Right cardiac atrium (tissue), 5 donors: ENCODE data around the gene PARP3. TPM values are rescaled to one million over a fixed set of nuclear protein-coding genes. Genes with fewer than 3 reads are reported as not detected.
A peak's percentile ranks its signal among the peaks of the same experiment; 100 is the strongest.
"Not testable (repeated sequence)": the region's sequence is repeated elsewhere in the genome, so short reads cannot be mapped to it uniquely, and the experiment has no call there.

Experiments
- ATAC-seq, 2 donors: fragments of 200-7000 bp; cut with Tn5 transposase; one replicate each; pipeline versions ENCODE4 v1.8.0 to v1.9.1; 2020; ENCODE audit warnings: moderate library complexity in 2 of 2, mild to moderate bottlenecking in 1 of 2
- DNase-seq, 3 donors: peaks; one replicate each; pipeline ENCODE4 v3.0.0-alpha.2; 2020
- H3K27ac ChIP-seq: one replicate; pipeline ENCODE4 v1.5.1; 2013; ENCODE audit warnings: mild to moderate bottlenecking, low read length, control low read depth, moderate library complexity
- H3K27me3 ChIP-seq: one replicate; pipeline ENCODE4 v1.6.1; 2013; ENCODE audit not compliant: control insufficient read depth, insufficient read depth
- H3K4me1 ChIP-seq: one replicate; pipeline ENCODE4 v1.6.1; 2013; ENCODE audit warnings: low read length; ENCODE audit not compliant: control insufficient read depth, insufficient read depth
- H3K4me3 ChIP-seq: one replicate; pipeline ENCODE4 v1.5.1; 2013; ENCODE audit warnings: low read length, control low read depth
- H3K9me3 ChIP-seq: one replicate; pipeline ENCODE4 v1.6.1; 2013; ENCODE audit warnings: low read length; ENCODE audit not compliant: control insufficient read depth
- WGBS: extraction: QIAGEN DNeasy Blood & Tissue Kit; methylation state at CpG from one replicate; pipeline ENCODE4 v1.1.7; 2013; 5-methylcytosine and 5-hydroxymethylcytosine counted together
- intact Hi-C, 4 donors: fragments of 100-400 bp; cut with DNase I; formaldehyde crosslinking; loops; one replicate each; pipeline versions ENCODE4 v1.11.0 to v1.14.0; 2022 to 2023
- polyA plus RNA-seq: library from polyadenylated mRNA; stranded (reverse); fragments of 200-250 nt; gene quantifications from one replicate; pipeline ENCODE4 v1.2.3, GENCODE V29; 2013
- total RNA-seq, 4 donors: library from RNA; stranded (reverse); fragmentation: NEBNext Ultra II Directional; extraction: Animal tissue kit (Norgen Biotek cat#: 25700); gene quantifications; one replicate each; pipeline ENCODE4 v1.2.1, GENCODE V29; 2021
- donor health status: healthy with polysubstance abuse.
- donor health status: DM: no; HTN: yes; CAD: no.
- donor health status: DM: no; HTN: no; CAD: no.
- donor health status: DM: no; HTN: yes; CAD: no; lungs with severe emphysema.
- donor health status: DM: yes; HTN: yes; CAD: no.

Gene PARP3
- total and polyA plus RNA-seq, 5 donors, result 10.3 to 17.4 (median 12.2) TPM

GRCh38 chr3:51992017-51992682 lies 50.0 kb downstream of the PARP3 start:
- 71% methylated on average over 3 of the region's 3 CpGs for WGBS
- H3K27ac ChIP-seq, result no peak overlapping the region

GRCh38 chr3:51993657-51994056 lies 51.5 kb downstream of the PARP3 start:
- peaks cover 11% of the 10 kb centered on the region for H3K4me1 ChIP-seq
- H3K9me3 ChIP-seq, ATAC-seq, DNase-seq, intact Hi-C loops, H3K27ac ChIP-seq, H3K4me3 ChIP-seq, H3K27me3 ChIP-seq: not testable (repeated sequence)
- 82% methylated on average over 10 of the region's 13 CpGs for WGBS

More at GRCh38 chr3:51992017-51992682, 50.0 kb downstream of the PARP3 start:
- intact Hi-C loops, result no loop called here
- ATAC-seq, result no peak
- no peak for DNase-seq
- Histone ChIP-seq H3K4me1 (peaks cover 11% of the 10 kb centered on the region), H3K4me3 (no peak overlapping the region), H3K27me3 (no peaks in the 10 kb centered on the region), H3K9me3 (no peaks in the 10 kb centered on the region)

GRCh38 chr3:51994530-51994929 lies 52.4 kb downstream of the PARP3 start:
- ATAC-seq, result peak in 1 of 2 donors; percentile 2
- Histone ChIP-seq H3K4me3 (no peak overlapping the region), H3K27me3 (no peaks in the 10 kb centered on the region), H3K27ac (no peak overlapping the region), H3K9me3 (no peaks in the 10 kb centered on the region), H3K4me1 (peaks cover 9% of the 10 kb centered on the region)
- 76% methylated on average over 2 of the region's 2 CpGs for WGBS
- DNase-seq, result peak in 1 of 3 donors; percentile 3
- intact Hi-C loops, result no loop called here

- Histone ChIP-seq H3K27me3 (no peaks in the 10 kb centered on the region), H3K27ac (peak within 1 kb of the TSS; percentile 51), H3K9me3 (no peaks in the 10 kb centered on the region), H3K4me1 (peaks cover 8% of the 10 kb centered on the region), H3K4me3 (peak within 1 kb of the TSS; percentile 52)
- DNase-seq, result peak; percentile 90 to 96 (median 95)
- under 1% methylated on average over 40 of the region's 40 CpGs for WGBS
- peak; percentile 89 to 93 for ATAC-seq
- intact Hi-C loops, result no loop called here
Observed at GRCh38 chr3:51995346-51996163, 53.4 kb downstream of the PARP3 start, which contains the start of gene RPL29. Gene RPL29, minus strand, starts transcription at chr3:51995895. Its CDS starts 434 bp downstream, at chr3:51995461.

- no peaks in the 10 kb centered on the region for H3K9me3 ChIP-seq
- no peaks in the 10 kb centered on the region for H3K27me3 ChIP-seq
- H3K4me3 ChIP-seq, result no peak overlapping the region
- WGBS, result 55% methylated on average over 2 of the region's 2 CpGs
- peaks cover 8% of the 10 kb centered on the region for H3K4me1 ChIP-seq
- no peak overlapping the region for H3K27ac ChIP-seq
- DNase-seq (no peak), ATAC-seq (no peak)
- intact Hi-C loops, result no loop called here
Observed at GRCh38 chr3:51997172-51997571, 55.0 kb downstream of the PARP3 start.

GRCh38 chr3:51997935-51998596 lies 55.9 kb downstream of the PARP3 start:
- no peak overlapping the region for H3K4me3 ChIP-seq
- peak in 1 of 3 donors; percentile 22 for DNase-seq
- WGBS, result 56% methylated on average over 7 of the region's 7 CpGs
- H3K4me1 ChIP-seq, result peaks cover 8% of the 10 kb centered on the region
- no peaks in the 10 kb centered on the region for H3K27me3 ChIP-seq
- no peaks in the 10 kb centered on the region for H3K9me3 ChIP-seq
- no peak overlapping the region for H3K27ac ChIP-seq
- intact Hi-C loops, result no loop called here
- ATAC-seq, result no peak

Other genes starting within 250 kb of the PARP3 start
- gene GRM2, start 235.3 kb upstream of the PARP3 start, total RNA-seq, result under 1 TPM; 0.06 to 0.40 (median 0.20) TPM
- gene GRM2, start 235.3 kb upstream of the PARP3 start, polyA plus RNA-seq, result 0.09 TPM
- not detected for gene IQCF6, start 163.1 kb upstream of the PARP3 start, total RNA-seq
- not detected for gene IQCF6, start 163.1 kb upstream of the PARP3 start, polyA plus RNA-seq
- gene IQCF2, start 80.7 kb upstream of the PARP3 start, total RNA-seq, result not detected
- gene IQCF2, start 80.7 kb upstream of the PARP3 start, polyA plus RNA-seq, result not detected
- not detected for gene IQCF5, start 66.8 kb upstream of the PARP3 start, total RNA-seq
- gene IQCF5, start 66.8 kb upstream of the PARP3 start, polyA plus RNA-seq, result not detected
- gene IQCF1, start 39.0 kb upstream of the PARP3 start, total RNA-seq, result not detected
- not detected for gene IQCF1, start 39.0 kb upstream of the PARP3 start, polyA plus RNA-seq
- gene RRP9, start 459 bp upstream of the PARP3 start, total RNA-seq, result 10 to 100 TPM in 1 of 4 donors, 1 to 10 TPM in 3; 7.0 to 13.9 (median 9.1) TPM
- gene RRP9, start 459 bp upstream of the PARP3 start, polyA plus RNA-seq, result 9.4 TPM
- 1 to 10 TPM in 1 of 4 donors, under 1 TPM in 3; 0.19 to 1.5 (median 0.54) TPM for gene GPR62, start 13.0 kb downstream of the PARP3 start, total RNA-seq
- gene GPR62, start 13.0 kb downstream of the PARP3 start, polyA plus RNA-seq, result 0.34 TPM
- gene PCBP4, start 25.1 kb downstream of the PARP3 start, total RNA-seq, result 10 to 100 TPM; 62.2 to 81.7 (median 67.9) TPM
- gene PCBP4, start 25.1 kb downstream of the PARP3 start, polyA plus RNA-seq, result 88.1 TPM
- gene ABHD14B, start 31.7 kb downstream of the PARP3 start, total RNA-seq, result 10 to 100 TPM; 14.8 to 23.3 (median 18.5) TPM
- gene ABHD14B, start 31.7 kb downstream of the PARP3 start, polyA plus RNA-seq, result 22.7 TPM
- 10 to 100 TPM; 19.9 to 25.9 (median 23.2) TPM for gene ABHD14A, start 32.7 kb downstream of the PARP3 start, total RNA-seq
- gene ABHD14A, start 32.7 kb downstream of the PARP3 start, polyA plus RNA-seq, result 43.3 TPM
- 10 to 100 TPM; 18.4 to 27.2 (median 20.6) TPM for gene ACY1, start 41.2 kb downstream of the PARP3 start, total RNA-seq
- gene ACY1, start 41.2 kb downstream of the PARP3 start, polyA plus RNA-seq, result 19.6 TPM
- 100 to 1,000 TPM; 548 to 675 (median 643) TPM for gene RPL29, start 53.5 kb downstream of the PARP3 start, total RNA-seq
- 1,285 TPM for gene RPL29, start 53.5 kb downstream of the PARP3 start, polyA plus RNA-seq
- 10 to 100 TPM; 27.2 to 39.9 (median 36.2) TPM for gene DUSP7, start 114.2 kb downstream of the PARP3 start, total RNA-seq
- 18.1 TPM for gene DUSP7, start 114.2 kb downstream of the PARP3 start, polyA plus RNA-seq
- gene POC1A, start 212.1 kb downstream of the PARP3 start, total RNA-seq, result 1 to 10 TPM; 1.0 to 1.4 (median 1.3) TPM
- gene POC1A, start 212.1 kb downstream of the PARP3 start, polyA plus RNA-seq, result 0.75 TPM